Suppressor macrophage (primary cell): ENCODE data around the gene UPK3BL2.
"Not testable (repeated sequence)": the region's sequence is repeated elsewhere in the genome, so short reads cannot be mapped to it uniquely, and the experiment has no call there.

Experiments used
- DNase-seq, 4 experiments: peaks; one replicate each; pipeline ENCODE4 v3.0.0-alpha.2; 2020 to 2022

UPK3BL2 gene

GRCh38 chr7:102493220-102493935, 50.1 kb downstream of the UPK3BL2 start:
- not testable (repeated sequence) for DNase-seq

GRCh38 chr7:102490529-102491075, 52.9 kb downstream of the UPK3BL2 start:
- DNase-seq: not testable (repeated sequence)
